DND-41 (cell line): ENCODE measurements around the gene EHF.

Experiments used
- ATAC-seq: fragments of 200-7000 bp; cut with Tn5 transposase; 3 replicates; pipeline ENCODE4 v1.9.1; 2021; ENCODE audit warnings: low read depth; ENCODE audit not compliant: insufficient read depth
- DNase-seq: peaks from one replicate; pipeline ENCODE4 v3.0.0-alpha.2; 2020
- H2AFZ ChIP-seq: 2 replicates; pipeline ENCODE4 v1.6.0; 2012; ENCODE audit warnings: low read depth, low read length
- H3K27ac ChIP-seq: 2 replicates; pipeline ENCODE4 v1.5.1; 2012; ENCODE audit warnings: low read length, inconsistent platforms
- H3K27me3 ChIP-seq: fragments of 200-600 bp; sonication (generic); 2 replicates; pipeline ENCODE4 v1.6.0; 2012; ENCODE audit warnings: low read length, mild to moderate bottlenecking, inconsistent platforms; ENCODE audit not compliant: insufficient read depth, poor library complexity
- H3K36me3 ChIP-seq: 2 replicates; pipeline ENCODE4 v1.5.1; 2012; ENCODE audit warnings: low read length, inconsistent platforms; ENCODE audit not compliant: insufficient read depth
- H3K4me1 ChIP-seq: 2 replicates; pipeline ENCODE4 v1.5.1; 2012; ENCODE audit warnings: mild to moderate bottlenecking, low read length; ENCODE audit not compliant: insufficient read depth
- H3K4me2 ChIP-seq: 2 replicates; pipeline ENCODE4 v1.6.0; 2012; ENCODE audit warnings: mild to moderate bottlenecking, moderate library complexity, low read length, inconsistent platforms; ENCODE audit not compliant: insufficient read depth
- H3K4me3 ChIP-seq, 2 experiments: fragments of 200-600 bp in 1 of 2; shearing (Covaris generic) in 1 of 2; 2 replicates each; pipeline ENCODE4 v1.5.1; 2012 to 2016; ENCODE audit warnings: inconsistent platforms in 2 of 2, low read length in 2 of 2, mild to moderate bottlenecking in 2 of 2, low read depth in 1 of 2, moderate library complexity in 1 of 2
- H3K79me2 ChIP-seq: 2 replicates; pipeline ENCODE4 v1.6.0; 2012; ENCODE audit warnings: low read length, inconsistent platforms; ENCODE audit not compliant: insufficient read depth
- H3K9ac ChIP-seq: 2 replicates; pipeline ENCODE4 v1.6.0; 2012; ENCODE audit warnings: low read depth, mild to moderate bottlenecking, inconsistent platforms, low read length, moderate library complexity
- H3K9me3 ChIP-seq: 2 replicates; pipeline ENCODE4 v1.5.1; 2012; ENCODE audit warnings: low read length, moderate library complexity, mild to moderate bottlenecking, inconsistent platforms; ENCODE audit not compliant: insufficient read depth, severe bottlenecking
- H4K20me1 ChIP-seq: 2 replicates; pipeline ENCODE4 v1.6.0; 2012; ENCODE audit warnings: low read length; ENCODE audit not compliant: insufficient read depth
- CTCF ChIP-seq: IDR thresholded peaks from 2 replicates; pipeline ENCODE4 v1.5.1; 2012; ENCODE audit warnings: borderline replicate concordance, low read length, moderate library complexity, mild to moderate bottlenecking; ENCODE audit not compliant: poor library complexity, severe bottlenecking; ENCODE audit errors: extremely low read depth
- EZH2 ChIP-seq: IDR thresholded peaks from 3 replicates; pipeline ENCODE4 v1.6.1; 2012; ENCODE audit warnings: borderline replicate concordance, low read depth, mild to moderate bottlenecking, moderate library complexity, low read length, inconsistent platforms; ENCODE audit not compliant: severe bottlenecking

The EHF gene

GRCh38 chr11:34650528-34650927 is 29.6 kb downstream of the EHF start:
- Histone ChIP-seq H3K27me3 (no peaks in the 10 kb centered on the region), H3K9ac (no peak overlapping the region), H3K79me2 (no peaks in the 10 kb centered on the region), H3K27ac (no peak overlapping the region), H3K4me2 (no peak overlapping the region), H3K4me1 (no peaks in the 10 kb centered on the region), H2AFZ (no peak overlapping the region), H3K4me3 (no peak overlapping the region), H3K9me3 (no peaks in the 10 kb centered on the region), H3K36me3 (no peaks in the 10 kb centered on the region), H4K20me1 (no peaks in the 10 kb centered on the region)
- ATAC-seq (no peak), DNase-seq (no peak)
- TF ChIP-seq CTCF, result no peak

DNA sequence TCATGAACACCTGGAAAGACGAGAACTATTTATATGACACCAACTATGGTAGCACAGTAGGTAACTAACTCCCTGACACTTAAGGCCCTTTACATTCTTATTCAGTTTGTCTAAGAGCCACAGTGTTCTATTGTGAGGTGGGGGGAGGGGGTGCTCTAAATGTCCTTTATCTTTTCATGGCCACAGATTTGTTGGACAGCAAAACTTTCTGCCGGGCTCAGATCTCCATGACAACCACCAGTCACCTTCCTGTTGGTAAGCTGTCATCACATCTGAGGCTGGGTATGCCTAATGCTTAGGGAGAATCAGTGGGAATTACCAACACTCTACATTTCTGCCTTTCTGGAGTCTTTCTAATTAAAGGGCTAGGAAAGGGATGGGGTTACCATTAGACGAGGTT is 30.7 kb downstream of the EHF start:
- Histone ChIP-seq H3K4me2 (no peak overlapping the region), H3K4me1 (no peaks in the 10 kb centered on the region), H4K20me1 (no peaks in the 10 kb centered on the region), H3K4me3 (no peak overlapping the region), H2AFZ (no peak overlapping the region), H3K27me3 (no peaks in the 10 kb centered on the region), H3K36me3 (no peaks in the 10 kb centered on the region), H3K9ac (no peak overlapping the region), H3K79me2 (no peaks in the 10 kb centered on the region), H3K9me3 (no peaks in the 10 kb centered on the region), H3K27ac (no peak overlapping the region)
- TF ChIP-seq EZH2 (no peak), CTCF (no peak)
- DNase-seq (no peak), ATAC-seq (no peak)

DNA sequence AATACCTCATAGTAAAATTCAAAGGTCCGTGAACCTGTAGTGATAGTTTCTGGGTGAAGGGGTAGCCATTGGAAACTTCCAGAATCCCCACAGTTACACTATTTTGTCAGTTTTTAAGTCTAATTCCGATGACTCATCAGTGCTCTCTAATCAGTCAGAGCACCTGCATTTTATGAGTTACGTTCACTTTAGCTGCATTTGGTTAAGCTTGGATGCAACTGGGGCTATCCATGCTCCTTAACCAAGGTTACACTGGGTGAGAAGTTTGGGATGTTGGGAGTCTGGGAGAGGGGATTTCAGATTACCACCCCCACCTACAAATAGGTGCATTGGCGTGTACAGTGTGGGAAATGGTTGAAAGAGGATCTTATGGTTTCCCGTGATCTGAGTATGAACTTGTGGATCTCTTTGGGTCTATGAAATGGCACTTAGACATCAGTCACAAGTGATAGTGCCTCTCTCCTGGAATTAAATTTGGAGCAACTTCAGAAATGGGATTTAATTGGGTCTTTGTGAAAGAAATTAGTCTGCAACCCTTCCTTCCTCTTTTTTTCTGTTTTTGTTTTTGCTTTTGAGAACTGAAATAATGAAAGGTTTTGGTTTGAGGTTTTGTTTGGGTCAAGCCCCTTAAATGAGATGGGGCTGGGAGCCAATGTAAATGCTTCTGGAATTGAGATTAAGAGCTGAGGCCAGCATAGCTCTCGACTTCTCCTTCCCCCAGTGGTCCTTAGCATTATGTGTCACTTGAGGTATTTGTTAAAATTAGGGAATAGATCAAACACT is 31.5 kb downstream of the EHF start:
- no peak for DNase-seq
- Histone ChIP-seq H3K79me2 (no peaks in the 10 kb centered on the region), H3K9ac (no peak overlapping the region), H2AFZ (no peak overlapping the region), H3K9me3 (no peaks in the 10 kb centered on the region), H3K4me2 (no peak overlapping the region), H3K36me3 (no peaks in the 10 kb centered on the region), H4K20me1 (no peaks in the 10 kb centered on the region), H3K27ac (no peak overlapping the region), H3K27me3 (no peaks in the 10 kb centered on the region), H3K4me3 (no peak overlapping the region), H3K4me1 (no peaks in the 10 kb centered on the region)
- no peak for ATAC-seq
- TF ChIP-seq CTCF, result no peak

- H2AFZ ChIP-seq, result no peak overlapping the region
- no peaks in the 10 kb centered on the region for H3K4me1 ChIP-seq
- TF ChIP-seq CTCF, result no peak
- no peak for TF ChIP-seq EZH2
- no peak overlapping the region for H3K27ac ChIP-seq
- ATAC-seq (no peak), DNase-seq (no peak)
- no peaks in the 10 kb centered on the region for H3K79me2 ChIP-seq
- no peaks in the 10 kb centered on the region for H3K9me3 ChIP-seq
- H3K4me2 ChIP-seq, result no peak overlapping the region
- no peaks in the 10 kb centered on the region for H3K27me3 ChIP-seq
- no peak overlapping the region for H3K9ac ChIP-seq
- no peak overlapping the region for H3K4me3 ChIP-seq
- H3K36me3 ChIP-seq, result no peaks in the 10 kb centered on the region
- no peaks in the 10 kb centered on the region for H4K20me1 ChIP-seq
These were observed 32.1 kb downstream of the EHF start for GRCh38 chr11:34653031-34653430.
